ENCODE results near the gene PRRG2. TPM values are rescaled to one million over a fixed set of nuclear protein-coding genes. Genes with fewer than 3 reads are reported as not detected.

PRRG2 gene
- total and polyA plus RNA-seq, 2 of the 13 experiments (the other 11 are each of a cell fraction or from before 2014, with no cell fraction given): 0.66 to 0.82 TPM

DNA sequence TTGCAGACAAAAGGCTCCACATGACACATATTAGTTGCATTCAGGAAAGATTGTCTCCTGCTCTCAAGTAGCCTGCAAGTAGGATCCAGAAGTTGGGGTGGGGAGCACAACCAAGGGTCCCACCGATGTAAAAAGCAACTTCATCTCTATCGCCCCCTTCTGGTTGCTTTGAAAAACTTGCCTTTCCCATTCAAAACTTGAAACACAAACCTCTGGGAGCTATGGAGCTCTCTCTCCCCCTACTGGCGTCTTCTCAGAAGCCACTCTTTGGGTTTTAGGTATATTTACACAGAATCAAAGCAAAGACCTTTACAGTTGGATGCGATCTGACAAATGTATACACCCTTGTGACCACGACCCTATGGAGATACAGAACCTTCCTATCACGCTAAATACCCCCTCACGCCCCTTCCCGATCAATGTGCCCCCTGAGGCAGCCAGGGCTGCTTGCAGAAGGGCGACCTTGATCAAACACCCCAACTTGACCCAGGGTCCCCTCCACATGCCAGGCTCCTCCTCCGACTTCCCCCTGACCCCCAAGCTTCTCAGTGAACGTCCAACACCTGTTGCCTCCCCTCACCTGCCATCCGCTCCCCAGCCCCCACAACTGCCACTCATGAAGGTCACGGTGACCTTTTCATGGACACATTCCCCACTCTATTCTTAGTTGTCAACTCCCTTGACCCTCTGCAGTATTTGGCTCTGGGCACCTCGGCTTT, 10.8 kb upstream of the PRRG2 start (continued):
- TF ChIP-seq, protein P1, sequence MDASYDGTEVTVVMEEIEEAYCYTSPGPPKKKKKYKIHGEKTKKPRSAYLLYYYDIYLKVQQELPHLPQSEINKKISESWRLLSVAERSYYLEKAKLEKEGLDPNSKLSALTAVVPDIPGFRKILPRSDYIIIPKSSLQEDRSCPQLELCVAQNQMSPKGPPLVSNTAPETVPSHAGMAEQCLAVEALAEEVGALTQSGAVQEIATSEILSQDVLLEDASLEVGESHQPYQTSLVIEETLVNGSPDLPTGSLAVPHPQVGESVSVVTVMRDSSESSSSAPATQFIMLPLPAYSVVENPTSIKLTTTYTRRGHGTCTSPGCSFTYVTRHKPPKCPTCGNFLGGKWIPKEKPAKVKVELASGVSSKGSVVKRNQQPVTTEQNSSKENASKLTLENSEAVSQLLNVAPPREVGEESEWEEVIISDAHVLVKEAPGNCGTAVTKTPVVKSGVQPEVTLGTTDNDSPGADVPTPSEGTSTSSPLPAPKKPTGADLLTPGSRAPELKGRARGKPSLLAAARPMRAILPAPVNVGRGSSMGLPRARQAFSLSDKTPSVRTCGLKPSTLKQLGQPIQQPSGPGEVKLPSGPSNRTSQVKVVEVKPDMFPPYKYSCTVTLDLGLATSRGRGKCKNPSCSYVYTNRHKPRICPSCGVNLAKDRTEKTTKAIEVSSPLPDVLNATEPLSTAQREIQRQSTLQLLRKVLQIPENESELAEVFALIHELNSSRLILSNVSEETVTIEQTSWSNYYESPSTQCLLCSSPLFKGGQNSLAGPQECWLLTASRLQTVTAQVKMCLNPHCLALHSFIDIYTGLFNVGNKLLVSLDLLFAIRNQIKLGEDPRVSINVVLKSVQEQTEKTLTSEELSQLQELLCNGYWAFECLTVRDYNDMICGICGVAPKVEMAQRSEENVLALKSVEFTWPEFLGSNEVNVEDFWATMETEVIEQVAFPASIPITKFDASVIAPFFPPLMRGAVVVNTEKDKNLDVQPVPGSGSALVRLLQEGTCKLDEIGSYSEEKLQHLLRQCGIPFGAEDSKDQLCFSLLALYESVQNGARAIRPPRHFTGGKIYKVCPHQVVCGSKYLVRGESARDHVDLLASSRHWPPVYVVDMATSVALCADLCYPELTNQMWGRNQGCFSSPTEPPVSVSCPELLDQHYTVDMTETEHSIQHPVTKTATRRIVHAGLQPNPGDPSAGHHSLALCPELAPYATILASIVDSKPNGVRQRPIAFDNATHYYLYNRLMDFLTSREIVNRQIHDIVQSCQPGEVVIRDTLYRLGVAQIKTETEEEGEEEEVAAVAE (CRISPR knock-in tag; IDR thresholded peaks at IDR 0.05; ENCODE audit: borderline replicate concordance): no peak
- no peak for TF ChIP-seq ZNF235 (CRISPR knock-in tag; IDR thresholded peaks at IDR 0.05; ENCODE audit: borderline replicate concordance)
- TF ChIP-seq PHF21A (CRISPR knock-in tag; IDR thresholded peaks at IDR 0.05): peak; percentile 31; the same call in 1 of the 2 replicates
- TF ChIP-seq, protein P2, sequence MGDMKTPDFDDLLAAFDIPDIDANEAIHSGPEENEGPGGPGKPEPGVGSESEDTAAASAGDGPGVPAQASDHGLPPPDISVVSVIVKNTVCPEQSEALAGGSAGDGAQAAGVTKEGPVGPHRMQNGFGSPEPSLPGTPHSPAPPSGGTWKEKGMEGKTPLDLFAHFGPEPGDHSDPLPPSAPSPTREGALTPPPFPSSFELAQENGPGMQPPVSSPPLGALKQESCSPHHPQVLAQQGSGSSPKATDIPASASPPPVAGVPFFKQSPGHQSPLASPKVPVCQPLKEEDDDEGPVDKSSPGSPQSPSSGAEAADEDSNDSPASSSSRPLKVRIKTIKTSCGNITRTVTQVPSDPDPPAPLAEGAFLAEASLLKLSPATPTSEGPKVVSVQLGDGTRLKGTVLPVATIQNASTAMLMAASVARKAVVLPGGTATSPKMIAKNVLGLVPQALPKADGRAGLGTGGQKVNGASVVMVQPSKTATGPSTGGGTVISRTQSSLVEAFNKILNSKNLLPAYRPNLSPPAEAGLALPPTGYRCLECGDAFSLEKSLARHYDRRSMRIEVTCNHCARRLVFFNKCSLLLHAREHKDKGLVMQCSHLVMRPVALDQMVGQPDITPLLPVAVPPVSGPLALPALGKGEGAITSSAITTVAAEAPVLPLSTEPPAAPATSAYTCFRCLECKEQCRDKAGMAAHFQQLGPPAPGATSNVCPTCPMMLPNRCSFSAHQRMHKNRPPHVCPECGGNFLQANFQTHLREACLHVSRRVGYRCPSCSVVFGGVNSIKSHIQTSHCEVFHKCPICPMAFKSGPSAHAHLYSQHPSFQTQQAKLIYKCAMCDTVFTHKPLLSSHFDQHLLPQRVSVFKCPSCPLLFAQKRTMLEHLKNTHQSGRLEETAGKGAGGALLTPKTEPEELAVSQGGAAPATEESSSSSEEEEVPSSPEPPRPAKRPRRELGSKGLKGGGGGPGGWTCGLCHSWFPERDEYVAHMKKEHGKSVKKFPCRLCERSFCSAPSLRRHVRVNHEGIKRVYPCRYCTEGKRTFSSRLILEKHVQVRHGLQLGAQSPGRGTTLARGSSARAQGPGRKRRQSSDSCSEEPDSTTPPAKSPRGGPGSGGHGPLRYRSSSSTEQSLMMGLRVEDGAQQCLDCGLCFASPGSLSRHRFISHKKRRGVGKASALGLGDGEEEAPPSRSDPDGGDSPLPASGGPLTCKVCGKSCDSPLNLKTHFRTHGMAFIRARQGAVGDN (CRISPR knock-in tag; IDR thresholded peaks at IDR 0.05): peak; percentile 42
- TF ChIP-seq FOXA3 (CRISPR knock-in tag; IDR thresholded peaks at IDR 0.05): peak; percentile 51
- peak; percentile 26; the same call in 1 of the 2 replicates for TF ChIP-seq REPIN1 (CRISPR knock-in tag; IDR thresholded peaks at IDR 0.05; ENCODE audit: borderline replicate concordance, low read depth)
- peak; percentile 88 for TF ChIP-seq STAG1 (CRISPR knock-in tag; IDR thresholded peaks at IDR 0.05)
- no peak for TF ChIP-seq NR1H2 (CRISPR knock-in tag; IDR thresholded peaks at IDR 0.05; ENCODE audit: borderline replicate concordance, low read depth)
- TF ChIP-seq ZNF205 (CRISPR knock-in tag; IDR thresholded peaks at IDR 0.05): 0 out of 2 replicates have a peak, but pooled peaks have one; percentile 23
- no peak for TF ChIP-seq KDM5B (CRISPR knock-in tag; IDR thresholded peaks at IDR 0.05; ENCODE audit: borderline replicate concordance)
- TF ChIP-seq ZNF263 (CRISPR knock-in tag; IDR thresholded peaks at IDR 0.05): peak; percentile 54; the same call in 1 of the 2 replicates
- TF ChIP-seq ESRRA (CRISPR knock-in tag; IDR thresholded peaks at IDR 0.05; ENCODE audit: low read depth): peak; percentile 89
- TF ChIP-seq ZNF335 (CRISPR knock-in tag; IDR thresholded peaks at IDR 0.05): no peak
- TF ChIP-seq ZNF615 (CRISPR knock-in tag; IDR thresholded peaks at IDR 0.05; ENCODE audit: borderline replicate concordance): no peak
- no peak for TF ChIP-seq POLR2A (IDR thresholded peaks at IDR 0.05; ENCODE audit: insufficient read depth in 1 of 2, low read depth in 2 of 2, low read length in 2 of 2)
- TF ChIP-seq ERF (CRISPR knock-in tag; IDR thresholded peaks at IDR 0.05): peak; percentile 37; the same call in 1 of the 2 replicates
- peak; percentile 58 for TF ChIP-seq ZNF501 (CRISPR knock-in tag; IDR thresholded peaks at IDR 0.05)
- TF ChIP-seq ZMAT3 (CRISPR knock-in tag; conservative IDR thresholded peaks at IDR 0.05): no peak
- TF ChIP-seq GATAD2A (CRISPR knock-in tag; IDR thresholded peaks at IDR 0.05): peak; percentile 71
- TF ChIP-seq ZNF792 (CRISPR knock-in tag; IDR thresholded peaks at IDR 0.05): 0 out of 2 replicates have a peak, but pooled peaks have one; percentile 19
- TF ChIP-seq ZNF780A (CRISPR knock-in tag; IDR thresholded peaks at IDR 0.05): no peak
- peak; percentile 49; the same call in 1 of the 2 replicates for TF ChIP-seq IRF2 (CRISPR knock-in tag; IDR thresholded peaks at IDR 0.05)
- TF ChIP-seq ZKSCAN8 (CRISPR knock-in tag; IDR thresholded peaks at IDR 0.05; ENCODE audit: borderline replicate concordance): peak; percentile 36; the same call in 1 of the 2 replicates
- TF ChIP-seq ATF7-NPFF (CRISPR knock-in tag; IDR thresholded peaks at IDR 0.05; ENCODE audit: low read depth): 0 out of 2 replicates have a peak, but pooled peaks have one; percentile 14

Measured in HepG2 (cell line).